Prostate gland (tissue), 2 donors: Measurements from ENCODE around the gene TOP3B. TPM values are rescaled to one million over a fixed set of nuclear protein-coding genes. Genes with fewer than 3 reads are reported as not detected.

Experiments used
- DNase-seq: peaks from one replicate; pipeline ENCODE4 v3.0.0-alpha.2; 2019; ENCODE audit warnings: low spot score
- H3K27ac ChIP-seq, 2 donors: fragments of 200-600 bp; sonication (generic); 2 replicates each; pipeline ENCODE4 v1.5.1; 2017 to 2019
- H3K27me3 ChIP-seq: fragments of 200-600 bp; sonication (generic); replicated peaks from 2 replicates; pipeline ENCODE4 v1.5.1; 2019; ENCODE audit not compliant: insufficient read depth
- H3K36me3 ChIP-seq, 2 donors: fragments of 200-600 bp; sonication (generic); 1 replicate in 1 of 2; 2 replicates in 1 of 2; pipeline versions ENCODE4 v1.5.1 to v1.8.1; 2017 to 2019
- H3K4me1 ChIP-seq: fragments of 200-600 bp; sonication (generic); replicated peaks from 2 replicates; pipeline ENCODE4 v1.5.1; 2019
- H3K4me3 ChIP-seq, 2 donors: fragments of 200-600 bp; sonication (generic); 2 replicates each; pipeline ENCODE4 v1.5.1; 2017 to 2019
- H3K9me3 ChIP-seq: fragments of 200-600 bp; sonication (generic); 2 replicates; pipeline ENCODE4 v1.5.1; 2017
- CTCF ChIP-seq, 4 experiments: fragments of 200-600 bp in 2 of 4; fragments of 450-650 bp in 2 of 4; sonication (generic) in 2 of 4; IDR thresholded peaks; 1 replicate in 3 of 4; 2 replicates in 1 of 4; pipeline ENCODE4 v1.5.1; 2016 to 2019; ENCODE audit warnings: antibody characterized with exemption in 4 of 4, mild to moderate bottlenecking in 2 of 4, moderate library complexity in 2 of 4
- POLR2A ChIP-seq: fragments of 450-650 bp; IDR thresholded peaks from one replicate; pipeline ENCODE4 v1.6.1; 2016; ENCODE audit warnings: antibody characterized with exemption, mild to moderate bottlenecking
- POLR2AphosphoS5 ChIP-seq: sonication (generic); formaldehyde crosslinking; IDR thresholded peaks from one replicate; pipeline ENCODE4 v1.6.1; 2017; ENCODE audit warnings: antibody characterized with exemption
- WGBS: methylation state at CpG from one replicate; pipeline ENCODE4 v1.1.5; 2018; 5-methylcytosine and 5-hydroxymethylcytosine counted together
- intact Hi-C: fragments of 100-400 bp; cut with DNase I; formaldehyde crosslinking; loops from one replicate; pipeline ENCODE4 v1.14.2; 2022
- total RNA-seq, 2 donors: library from RNA; depleted of rRNA; stranded (reverse); fragments of >200 nt; gene quantifications; one replicate each; pipeline ENCODE4 v1.1.0, GENCODE V29; 2016

TOP3B gene
- total RNA-seq, 2 donors from 2014 or later = 25.2 to 60.6 TPM

- Histone ChIP-seq H3K9me3 (no peaks in the 10 kb centered on the region), H3K27me3 (no peaks in the 10 kb centered on the region), H3K27ac (no peak overlapping the region), H3K4me3 (no peak overlapping the region), H3K36me3 (no peaks in the 10 kb centered on the region), H3K4me1 (no peaks in the 10 kb centered on the region)
- WGBS = 90% methylated on average over 3 of the region's 3 CpGs
- no peak for DNase-seq
- TF ChIP-seq POLR2A (no peak), CTCF (IDR thresholded peaks at IDR 0.05) (no peak), POLR2AphosphoS5 (no peak)
- intact Hi-C loops = no loop called here
Observed at GRCh38 chr22:22003233-22003632, 20.6 kb upstream of the TOP3B start.

- Histone ChIP-seq H3K4me3 (no peak overlapping the region), H3K27ac (no peak overlapping the region), H3K36me3 (no peaks in the 10 kb centered on the region), H3K27me3 (no peaks in the 10 kb centered on the region), H3K9me3 (no peaks in the 10 kb centered on the region), H3K4me1 (no peaks in the 10 kb centered on the region)
- intact Hi-C loops = no loop called here
- DNase-seq = no peak
- 81% methylated on average over 3 of the region's 3 CpGs for WGBS
- TF ChIP-seq POLR2A (no peak), CTCF (IDR thresholded peaks at IDR 0.05) (no peak), POLR2AphosphoS5 (no peak)
Observed at GRCh38 chr22:22002526-22003055, 20.0 kb upstream of the TOP3B start.

GRCh38 chr22:22001664-22002525, 19.3 kb upstream of the TOP3B start:
- WGBS = 88% methylated on average over 2 of the region's 2 CpGs
- Histone ChIP-seq H3K27me3 (no peaks in the 10 kb centered on the region), H3K27ac (no peak overlapping the region), H3K4me1 (no peaks in the 10 kb centered on the region), H3K9me3 (no peaks in the 10 kb centered on the region), H3K36me3 (no peaks in the 10 kb centered on the region), H3K4me3 (no peak overlapping the region)
- intact Hi-C loops = no loop called here
- DNase-seq = no peak
- TF ChIP-seq CTCF (IDR thresholded peaks at IDR 0.05) = no peak
- no peak for TF ChIP-seq POLR2AphosphoS5
- TF ChIP-seq POLR2A = no peak

- Histone ChIP-seq H3K4me3 (no peak overlapping the region), H3K36me3 (no peaks in the 10 kb centered on the region), H3K4me1 (no peaks in the 10 kb centered on the region), H3K27ac (no peak overlapping the region), H3K9me3 (no peaks in the 10 kb centered on the region), H3K27me3 (no peaks in the 10 kb centered on the region)
- DNase-seq = no peak
- intact Hi-C loops = no loop called here
- 72% methylated on average over 7 of the region's 7 CpGs for WGBS
- no peak for TF ChIP-seq POLR2AphosphoS5
- TF ChIP-seq POLR2A = no peak
- TF ChIP-seq CTCF (IDR thresholded peaks at IDR 0.05) = no peak
Observed at GRCh38 chr22:21998595-21999247, 16.1 kb upstream of the TOP3B start.
